Measurements from ENCODE around the gene TCFL5. TPM values are rescaled to one million over a fixed set of nuclear protein-coding genes. Genes with fewer than 3 reads are reported as not detected.

Gene TCFL5
- total RNA-seq, 4 donors from 2014 or later = 5.2 to 8.4 (median 7.2) TPM

DNA sequence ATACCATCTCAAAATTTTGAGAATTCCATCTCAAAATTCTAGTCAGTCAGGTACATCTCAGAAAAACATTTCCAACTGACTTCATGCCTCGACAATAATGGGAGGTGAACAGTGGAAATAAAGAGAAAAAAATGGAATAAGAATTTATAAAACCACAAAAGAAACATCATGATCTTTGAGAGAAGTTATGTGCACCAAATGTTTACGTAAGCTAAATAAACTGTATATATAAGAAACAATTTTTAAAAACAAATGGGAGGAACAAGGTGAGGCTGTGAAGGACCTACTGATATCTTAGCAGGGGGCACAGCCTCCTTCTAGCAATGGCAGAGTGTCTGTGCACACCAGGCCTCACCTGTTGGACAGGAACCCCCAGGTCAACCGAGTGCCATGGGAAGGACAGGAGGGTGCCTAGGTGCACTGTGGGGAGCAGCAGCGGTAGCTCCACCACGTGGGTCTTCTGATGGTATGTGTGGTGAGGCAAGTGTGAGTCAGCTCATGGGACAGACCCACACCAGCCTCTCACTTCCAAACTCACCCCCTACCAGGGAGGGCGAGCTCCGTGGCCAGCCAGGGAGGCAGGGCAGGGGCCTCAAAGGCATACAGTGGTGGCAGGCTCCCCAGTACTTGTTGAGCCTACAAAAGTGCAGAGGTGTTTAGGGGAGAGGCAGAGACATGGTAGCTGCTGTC lies 41.4 kb upstream of the TCFL5 start:
- H3K4me3 ChIP-seq = no peak overlapping the region
- H3K9me3 ChIP-seq = no peaks in the 10 kb centered on the region
- no peak overlapping the region for H3K27ac ChIP-seq
- TF ChIP-seq, protein P1, sequence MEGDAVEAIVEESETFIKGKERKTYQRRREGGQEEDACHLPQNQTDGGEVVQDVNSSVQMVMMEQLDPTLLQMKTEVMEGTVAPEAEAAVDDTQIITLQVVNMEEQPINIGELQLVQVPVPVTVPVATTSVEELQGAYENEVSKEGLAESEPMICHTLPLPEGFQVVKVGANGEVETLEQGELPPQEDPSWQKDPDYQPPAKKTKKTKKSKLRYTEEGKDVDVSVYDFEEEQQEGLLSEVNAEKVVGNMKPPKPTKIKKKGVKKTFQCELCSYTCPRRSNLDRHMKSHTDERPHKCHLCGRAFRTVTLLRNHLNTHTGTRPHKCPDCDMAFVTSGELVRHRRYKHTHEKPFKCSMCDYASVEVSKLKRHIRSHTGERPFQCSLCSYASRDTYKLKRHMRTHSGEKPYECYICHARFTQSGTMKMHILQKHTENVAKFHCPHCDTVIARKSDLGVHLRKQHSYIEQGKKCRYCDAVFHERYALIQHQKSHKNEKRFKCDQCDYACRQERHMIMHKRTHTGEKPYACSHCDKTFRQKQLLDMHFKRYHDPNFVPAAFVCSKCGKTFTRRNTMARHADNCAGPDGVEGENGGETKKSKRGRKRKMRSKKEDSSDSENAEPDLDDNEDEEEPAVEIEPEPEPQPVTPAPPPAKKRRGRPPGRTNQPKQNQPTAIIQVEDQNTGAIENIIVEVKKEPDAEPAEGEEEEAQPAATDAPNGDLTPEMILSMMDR (IDR thresholded peaks at IDR 0.05) = no peak
- no peak for TF ChIP-seq POLR2A (IDR thresholded peaks at IDR 0.05)
- peaks cover 27 to 73% (median 45%) of the 10 kb centered on the region in 3 donors for H3K36me3 ChIP-seq
- intact Hi-C loops (cut with DNase I) = no loop called here
- DNase-seq = no peak
- peaks cover 0 to 44% (median 22%) of the 10 kb centered on the region in 3 donors for H3K4me1 ChIP-seq
- WGBS, 2 donors = 61 to 67% methylated on average over 4 to 7 of the region's 7 CpGs
- H3K27me3 ChIP-seq = no peaks in the 10 kb centered on the region

DNA sequence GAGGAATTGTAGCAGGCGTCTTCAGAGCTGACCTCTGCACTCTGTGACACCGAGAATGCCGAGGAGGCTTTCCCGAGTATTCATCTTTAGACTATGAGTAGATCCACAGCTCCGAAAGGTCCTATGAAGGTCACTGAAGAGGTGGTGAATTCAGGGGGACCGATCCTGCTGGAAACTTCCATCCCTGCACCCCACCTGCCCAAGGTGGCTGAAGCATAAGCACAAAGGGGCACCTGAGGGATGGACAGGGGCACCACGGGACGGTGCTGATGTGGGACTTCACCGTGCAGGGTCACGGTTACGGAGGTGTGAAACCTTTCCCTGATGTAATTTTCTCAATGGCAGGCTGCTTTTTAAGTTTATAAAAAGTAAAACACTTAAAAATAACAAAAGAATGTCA lies 40.3 kb upstream of the TCFL5 start:
- Histone ChIP-seq H3K27ac (no peak overlapping the region), H3K27me3 (no peaks in the 10 kb centered on the region), H3K4me1 (peaks cover 0 to 45% (median 22%) of the 10 kb centered on the region in 3 donors), H3K9me3 (no peaks in the 10 kb centered on the region), H3K4me3 (no peak overlapping the region), H3K36me3 (peaks cover 15 to 62% (median 36%) of the 10 kb centered on the region in 3 donors)
- WGBS, 2 donors = 86 to 93% methylated on average over 11 of the region's 11 CpGs
- intact Hi-C loops (cut with DNase I) = no loop called here
- TF ChIP-seq, protein P1 (IDR thresholded peaks at IDR 0.05) = no peak
- no peak for TF ChIP-seq POLR2A (IDR thresholded peaks at IDR 0.05)
- no peak for DNase-seq

DNA sequence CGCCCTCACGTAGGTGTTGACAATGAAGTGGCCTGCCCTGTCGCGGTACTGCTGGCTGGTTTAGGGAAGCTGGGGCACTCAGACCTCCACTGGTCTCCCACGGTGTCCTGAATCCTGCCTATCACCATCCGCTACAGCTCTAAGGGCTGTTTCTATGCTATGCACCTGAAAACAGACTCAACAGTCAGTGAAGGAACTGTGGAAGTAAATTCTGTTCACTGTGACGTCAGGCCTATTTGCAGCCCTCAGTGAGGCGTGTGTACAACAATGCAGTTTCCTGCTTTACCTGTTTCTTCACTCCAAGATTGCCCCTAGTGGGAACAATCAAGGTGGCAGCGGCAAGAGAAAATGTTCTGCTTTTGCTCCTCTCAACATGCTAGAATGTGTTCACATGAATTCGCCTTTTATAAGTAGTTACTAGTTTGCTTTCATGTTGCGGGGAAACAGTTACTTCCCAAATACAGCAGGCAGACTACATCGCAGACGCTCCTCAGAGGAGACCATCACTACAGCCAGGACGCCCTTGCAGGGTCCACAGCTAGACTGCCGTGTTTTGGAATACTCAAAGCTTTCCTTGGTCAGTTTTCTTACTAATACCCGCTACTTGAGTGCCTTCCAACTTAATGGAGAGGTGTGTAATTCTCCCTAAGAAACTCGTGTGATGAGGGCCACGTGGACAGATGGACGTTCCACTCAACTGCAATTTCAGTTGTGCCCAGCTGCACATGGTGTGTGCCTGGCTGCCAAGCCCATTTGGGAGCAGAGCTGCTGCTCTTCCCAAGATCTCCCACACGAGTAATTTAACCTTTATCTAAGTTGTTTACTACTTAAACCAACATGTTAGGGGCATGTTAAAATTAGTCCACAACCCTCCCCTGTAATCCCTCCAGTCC lies 39.3 kb upstream of the TCFL5 start:
- no peak for DNase-seq
- no peak overlapping the region for H3K4me3 ChIP-seq
- peaks cover 0 to 45% (median 22%) of the 10 kb centered on the region in 3 donors for H3K4me1 ChIP-seq
- H3K27me3 ChIP-seq = no peaks in the 10 kb centered on the region
- intact Hi-C loops (cut with DNase I) = no loop called here
- peak overlapping the region; percentile 63 to 82 (median 78) for H3K27ac ChIP-seq
- no peaks in the 10 kb centered on the region for H3K9me3 ChIP-seq
- 36 to 44% methylated on average over 17 to 20 of the region's 20 CpGs for WGBS, 2 donors
- H3K36me3 ChIP-seq = peaks cover 5 to 62% (median 26%) of the 10 kb centered on the region in 3 donors
- TF ChIP-seq, protein P1 (IDR thresholded peaks at IDR 0.05) = peak in 3 of 6 experiments; percentile 24 to 64 (median 48)
- TF ChIP-seq POLR2A (IDR thresholded peaks at IDR 0.05) = no peak

DNA sequence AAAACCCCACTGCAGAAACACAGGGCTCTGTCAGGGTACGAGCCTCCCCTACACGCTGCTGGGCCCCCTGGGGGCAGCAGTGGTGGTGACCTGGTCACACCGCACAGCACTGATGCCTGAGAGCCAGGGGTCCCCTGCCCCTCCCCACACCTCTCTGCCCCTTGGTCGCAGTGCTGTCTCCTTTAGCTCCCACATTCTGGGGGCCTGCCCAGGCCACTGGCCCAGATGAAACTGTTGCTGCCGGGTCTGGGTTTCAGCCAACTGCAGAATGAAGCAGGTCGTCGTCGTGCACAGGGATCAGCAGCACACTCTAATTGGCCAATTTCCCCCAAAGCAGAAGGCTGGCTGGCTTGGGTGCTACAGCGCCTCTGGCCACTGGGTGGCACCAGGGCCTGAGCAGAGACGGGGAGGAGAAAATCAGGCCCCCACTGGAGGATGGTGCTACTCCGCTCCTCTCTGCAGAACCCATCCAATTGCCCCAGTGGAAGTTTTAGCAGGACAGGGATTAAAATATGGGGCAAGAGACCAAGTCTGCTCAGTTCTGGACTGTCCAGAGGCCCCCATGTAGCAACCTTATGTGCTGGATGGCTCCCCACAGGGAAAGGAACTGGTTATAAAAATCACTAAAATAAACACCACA lies 38.5 kb upstream of the TCFL5 start:
- Histone ChIP-seq H3K27me3 (no peaks in the 10 kb centered on the region), H3K4me1 (peaks cover 0 to 45% (median 22%) of the 10 kb centered on the region in 3 donors), H3K27ac (peak overlapping the region; percentile 63 to 82 (median 78)), H3K9me3 (no peaks in the 10 kb centered on the region), H3K4me3 (no peak overlapping the region), H3K36me3 (peaks cover 0 to 62% (median 18%) of the 10 kb centered on the region in 3 donors)
- intact Hi-C loops (cut with DNase I) = no loop called here
- 0 to 6% methylated on average over 1 to 6 of the region's 11 CpGs for WGBS, 2 donors
- TF ChIP-seq POLR2A (IDR thresholded peaks at IDR 0.05) = no peak
- TF ChIP-seq, protein P1 (IDR thresholded peaks at IDR 0.05) = peak; percentile 84 to 94 (median 90)
- no peak for DNase-seq

Data from esophagus squamous epithelium (tissue), 5 donors.